IMR-90 (cell line): ENCODE results near the gene JMJD8. TPM values are rescaled to one million over a fixed set of nuclear protein-coding genes. Genes with fewer than 3 reads are reported as not detected.

ENCODE experiments used
- ATAC-seq: fragments of 200-7000 bp; cut with Tn5 transposase; 2 replicates; pipeline ENCODE4 v1.9.1; 2020; ENCODE audit warnings: low read depth, mild to moderate bottlenecking, moderate library complexity
- BruUV-seq: library from RNA; stranded (reverse); fragments of 400-500 nt; replicated peaks from 2 replicates; lab custom pipeline; 2021; lab: Mats Ljungman, UMichigan
- CTCF ChIA-PET: fragments of 300-600 bp; formaldehyde crosslinking; extraction: SDS; loops from one replicate; lab custom pipeline; 2021; ENCODE audit warnings: antibody characterized with exemption; lab: Yijun Ruan, JAX
- POLR2A ChIA-PET: fragments of 300-600 bp; sonication (Branson Sonifier 250); formaldehyde crosslinking; loops from one replicate; lab custom pipeline; 2022; ENCODE audit warnings: antibody characterized with exemption; ENCODE audit not compliant: unreplicated experiment; lab: Charles Lee
- DNase-seq: peaks from one replicate; pipeline ENCODE4 v3.0.0; 2013
- H2AFZ ChIP-seq: replicated peaks from 2 replicates; pipeline ENCODE3; 2013; ENCODE audit warnings: low read length, mild to moderate bottlenecking; ENCODE audit not compliant: poor library complexity
- H2AK5ac ChIP-seq: 2 replicates; pipeline ENCODE4 v1.6.1; 2013; ENCODE audit warnings: low read depth, low read length, inconsistent platforms
- H2AK9ac ChIP-seq: replicated peaks from 2 replicates; pipeline ENCODE3; 2013; ENCODE audit warnings: mild to moderate bottlenecking, low read depth, low read length, moderate library complexity; ENCODE audit not compliant: poor library complexity
- H2BK120ac ChIP-seq: 2 replicates; pipeline ENCODE4 v1.6.1; 2013; ENCODE audit warnings: low read depth, low read length, inconsistent platforms
- H2BK15ac ChIP-seq: 3 replicates; pipeline ENCODE4 v1.6.1; 2013; ENCODE audit warnings: low read depth, low read length, inconsistent platforms
- H2BK20ac ChIP-seq: 2 replicates; pipeline ENCODE4 v1.6.1; 2013; ENCODE audit warnings: low read depth, mild to moderate bottlenecking, inconsistent platforms, low read length, moderate library complexity
- H2BK5ac ChIP-seq: 2 replicates; pipeline ENCODE4 v1.6.1; 2013; ENCODE audit warnings: mild to moderate bottlenecking, low read depth, low read length, inconsistent platforms; ENCODE audit not compliant: poor library complexity, severe bottlenecking
- H3K14ac ChIP-seq: replicated peaks from 2 replicates; pipeline ENCODE4 v1.6.1; 2013; ENCODE audit warnings: low read depth, low read length, inconsistent platforms
- H3K18ac ChIP-seq: 2 replicates; pipeline ENCODE4 v1.6.1; 2013; ENCODE audit warnings: low read depth, low read length, control low read depth
- H3K23ac ChIP-seq: 2 replicates; pipeline ENCODE4 v1.6.1; 2013; ENCODE audit warnings: low read depth, low read length, inconsistent platforms
- H3K27ac ChIP-seq: 2 replicates; pipeline ENCODE4 v1.5.1; 2013; ENCODE audit warnings: mild to moderate bottlenecking, control low read depth, low read length; ENCODE audit not compliant: insufficient read depth
- H3K27me3 ChIP-seq: 2 replicates; pipeline ENCODE4 v1.6.1; 2013; ENCODE audit warnings: low read length; ENCODE audit not compliant: control insufficient read depth, insufficient read depth
- H3K36me3 ChIP-seq: 2 replicates; pipeline ENCODE4 v1.6.1; 2013; ENCODE audit warnings: low read length, mixed read lengths; ENCODE audit not compliant: control insufficient read depth, insufficient read depth
- H3K4ac ChIP-seq: 2 replicates; pipeline ENCODE4 v1.6.1; 2013; ENCODE audit warnings: low read depth, low read length, inconsistent platforms
- H3K4me1 ChIP-seq: 2 replicates; pipeline ENCODE4 v1.6.1; 2013; ENCODE audit warnings: low read length, mixed read lengths; ENCODE audit not compliant: control insufficient read depth, insufficient read depth
- H3K4me2 ChIP-seq: 2 replicates; pipeline ENCODE4 v1.6.1; 2013; ENCODE audit warnings: low read depth, mild to moderate bottlenecking, control low read depth, low read length, moderate library complexity
- H3K4me3 ChIP-seq: 2 replicates; pipeline ENCODE4 v1.5.1; 2013; ENCODE audit warnings: low read depth, mild to moderate bottlenecking, control low read depth, low read length, moderate library complexity; ENCODE audit not compliant: insufficient read depth
- H3K56ac ChIP-seq: 2 replicates; pipeline ENCODE4 v1.6.1; 2013; ENCODE audit warnings: low read length, inconsistent platforms; ENCODE audit not compliant: insufficient read depth; ENCODE audit errors: extremely low read depth
- H3K79me1 ChIP-seq, 2 experiments: 2 replicates each; pipeline ENCODE4 v1.6.1; 2013; ENCODE audit warnings: low read length in 2 of 2, inconsistent platforms in 1 of 2, low read depth in 1 of 2
- H3K9ac ChIP-seq: 2 replicates; pipeline ENCODE4 v1.6.1; 2013; ENCODE audit warnings: low read depth, low read length, control low read depth
- H3K9me1 ChIP-seq: 2 replicates; pipeline ENCODE4 v1.6.1; 2013; ENCODE audit warnings: low read length, inconsistent platforms; ENCODE audit not compliant: insufficient read depth
- H3K9me3 ChIP-seq: 2 replicates; pipeline ENCODE4 v1.6.1; 2013; ENCODE audit warnings: low read length; ENCODE audit not compliant: control insufficient read depth, insufficient read depth
- H4K20me1 ChIP-seq: 2 replicates; pipeline ENCODE4 v1.6.1; 2013; ENCODE audit warnings: low read length, inconsistent platforms; ENCODE audit not compliant: insufficient read depth
- H4K5ac ChIP-seq: 2 replicates; pipeline ENCODE4 v1.6.1; 2013; ENCODE audit warnings: mild to moderate bottlenecking, low read depth, low read length, control low read depth
- H4K8ac ChIP-seq, 2 experiments: 2 replicates each; pipeline ENCODE4 v1.6.1; 2013; ENCODE audit warnings: low read depth in 2 of 2, low read length in 2 of 2, control low read depth in 1 of 2, inconsistent platforms in 1 of 2
- H4K91ac ChIP-seq: 2 replicates; pipeline ENCODE4 v1.6.1; 2013; ENCODE audit warnings: low read depth, low read length, inconsistent platforms; ENCODE audit not compliant: insufficient read depth
- BHLHE40 ChIP-seq: fragments of 150-350 bp; IDR thresholded peaks from 2 replicates; pipeline ENCODE4 v1.6.1; 2016; ENCODE audit warnings: mild to moderate bottlenecking, low read depth, low read length
- WGBS, 2 experiments: methylation state at CpG; one replicate each; pipeline versions ENCODE4 v1.1.5 to v1.1.7; 2013; ENCODE audit warnings: missing lambda C conversion rate in 2 of 2; ENCODE audit not compliant: insufficient read length in 1 of 2; ENCODE audit errors: extremely low coverage in 2 of 2; 5-methylcytosine and 5-hydroxymethylcytosine counted together
- dilution Hi-C: fragments of 300-500 bp; cut with HindIII; formaldehyde crosslinking; loops from one replicate; pipeline ENCODE4 v1.14.3; 2018; ENCODE audit warnings: low sequenced_read_pairs; ENCODE audit not compliant: unreplicated experiment
- in situ Hi-C: fragments of 300-500 bp; cut with MboI; formaldehyde crosslinking; loops from 3 replicates; pipeline ENCODE4 v1.14.3; 2019; ENCODE audit warnings: low sequenced_read_pairs, inconsistent platforms, mixed read lengths
- intact Hi-C: fragments of 100-400 bp; cut with micrococcal nuclease; formaldehyde crosslinking; loops from 2 replicates; pipeline ENCODE4 v1.10.0; 2022
- polyA plus RNA-seq, 3 experiments: library from polyadenylated mRNA; depleted of rRNA; stranded (reverse); fragments of >200 nt; gene quantifications; 2 replicates each; pipeline ENCODE4 v1.2.3, GENCODE V29; 2012; ENCODE audit warnings: low replicate concordance in 1 of 3
- total RNA-seq: library from RNA; depleted of rRNA; stranded (reverse); fragments of >200 nt; gene quantifications from 2 replicates; pipeline ENCODE4 v1.2.3, GENCODE V29; 2012
- TF ChIP-seq, protein P1 (sequence below): fragments of 150-350 bp; IDR thresholded peaks from 2 replicates; pipeline ENCODE4 v1.6.1; 2016; ENCODE audit warnings: low read depth, mild to moderate bottlenecking, low read length, moderate library complexity, borderline replicate concordance

JMJD8 gene
- total and polyA plus RNA-seq, 2 of the 4 experiments (the other 2 are of a cell fraction), result 17.7 to 62.5 TPM

DNA sequence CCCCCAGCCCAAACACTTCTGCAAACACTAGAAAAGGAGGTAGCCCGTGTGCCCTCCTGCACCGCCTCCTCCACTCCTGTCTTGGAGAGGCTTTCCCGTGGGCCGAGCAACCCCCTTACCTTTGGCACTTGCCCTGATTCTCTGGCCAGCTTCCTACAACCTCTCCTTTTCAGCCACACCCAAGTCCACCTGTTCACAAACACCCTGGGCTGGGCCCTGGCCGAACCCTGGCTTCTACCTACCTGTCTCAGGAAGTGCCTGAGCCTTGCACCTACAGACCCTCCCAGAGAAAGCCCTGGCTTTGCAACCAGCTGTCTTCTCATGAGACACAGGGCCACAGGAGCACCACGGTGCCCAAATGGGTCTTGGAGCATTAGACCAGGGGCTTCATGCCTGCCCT is 34.8 kb upstream of the JMJD8 start:
- CTCF ChIA-PET, result interaction anchor here (0.6 kb wide), 1 partner anchor 9 kb away, joined by 3 read pairs; no protein-coding TSS in a partner anchor
- H3K9me3 ChIP-seq, result no peaks in the 10 kb centered on the region
- H2BK120ac ChIP-seq, result no peak overlapping the region
- peak overlapping the region; percentile 42 for H2AK9ac ChIP-seq
- no peak overlapping the region for H3K23ac ChIP-seq
- no peak overlapping the region for H4K8ac ChIP-seq
- peak overlapping the region; percentile 43 for H2AFZ ChIP-seq
- no peak overlapping the region for H2BK15ac ChIP-seq
- no peak overlapping the region for H2BK5ac ChIP-seq
- no peak overlapping the region for H2BK20ac ChIP-seq
- H3K9ac ChIP-seq, result no peak overlapping the region
- no peak overlapping the region for H4K91ac ChIP-seq
- BruUV-seq, result no TSS peak
- POLR2A ChIA-PET, result no interaction called here
- 86% methylated on average over 5 of the region's 6 CpGs; no CpG with 5 or more reads in 1 of the 2 experiments for WGBS, 2 experiments
- no peak overlapping the region for H3K14ac ChIP-seq
- ATAC-seq, result no peak
- TF ChIP-seq, protein P1, sequence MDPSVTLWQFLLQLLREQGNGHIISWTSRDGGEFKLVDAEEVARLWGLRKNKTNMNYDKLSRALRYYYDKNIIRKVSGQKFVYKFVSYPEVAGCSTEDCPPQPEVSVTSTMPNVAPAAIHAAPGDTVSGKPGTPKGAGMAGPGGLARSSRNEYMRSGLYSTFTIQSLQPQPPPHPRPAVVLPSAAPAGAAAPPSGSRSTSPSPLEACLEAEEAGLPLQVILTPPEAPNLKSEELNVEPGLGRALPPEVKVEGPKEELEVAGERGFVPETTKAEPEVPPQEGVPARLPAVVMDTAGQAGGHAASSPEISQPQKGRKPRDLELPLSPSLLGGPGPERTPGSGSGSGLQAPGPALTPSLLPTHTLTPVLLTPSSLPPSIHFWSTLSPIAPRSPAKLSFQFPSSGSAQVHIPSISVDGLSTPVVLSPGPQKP, result no peak
- no peak for TF ChIP-seq BHLHE40
- no peak overlapping the region for H3K4me2 ChIP-seq
- H3K4ac ChIP-seq, result no peak overlapping the region
- no peak overlapping the region for H3K4me3 ChIP-seq
- peaks cover 1% of the 10 kb centered on the region; the same call in 1 of the 2 replicates for H3K36me3 ChIP-seq
- no peak overlapping the region for H4K5ac ChIP-seq
- H3K9me1 ChIP-seq, result no peaks in the 10 kb centered on the region
- no peak for DNase-seq
- H3K27ac ChIP-seq, result no peak overlapping the region
- dilution Hi-C loops (no loop called here), in situ Hi-C loops (loop anchor here (25.0 kb wide), 1 partner anchor 343 kb away; the partner anchor contains the start of gene SSTR5), intact Hi-C loops (no loop called here)
- H2AK5ac ChIP-seq, result no peak overlapping the region; the same call in 1 of the 2 replicates
- no peaks in the 10 kb centered on the region for H3K27me3 ChIP-seq
- H3K79me1 ChIP-seq, result peaks cover 13 to 23% of the 10 kb centered on the region in 2 experiments
- H3K56ac ChIP-seq, result no peak overlapping the region
- H4K20me1 ChIP-seq, result peaks cover 7% of the 10 kb centered on the region
- H3K4me1 ChIP-seq, result peaks cover 21% of the 10 kb centered on the region
- H3K18ac ChIP-seq, result no peak overlapping the region
